Neural cell (in vitro differentiated cells): ENCODE results near the gene AP3B1. TPM values are rescaled to one million over a fixed set of nuclear protein-coding genes. Genes with fewer than 3 reads are reported as not detected.

ENCODE experiments used
- H2AFZ ChIP-seq: fragments of 200-600, 300-800 bp; sonication (generic), shearing (Covaris generic); 2 replicates; pipeline ENCODE4 v1.6.0; 2014; ENCODE audit warnings: low read depth, mild to moderate bottlenecking, antibody characterized with exemption, low read length, moderate library complexity
- H3F3A ChIP-seq: fragments of 200-600 bp; shearing (Covaris generic); 2 replicates; pipeline ENCODE4 v1.6.1; 2016; ENCODE audit warnings: mild to moderate bottlenecking, moderate library complexity, mixed read lengths, antibody characterized with exemption, low read length; ENCODE audit not compliant: insufficient read depth, poor library complexity, severe bottlenecking
- H3K27ac ChIP-seq: fragments of 200-600, 300-800 bp; sonication (generic), shearing (Covaris generic); 2 replicates; pipeline ENCODE4 v1.5.1; 2014; ENCODE audit warnings: mild to moderate bottlenecking, low read length, moderate library complexity
- H3K27me3 ChIP-seq: fragments of 300-800, 200-600 bp; sonication (generic), shearing (Covaris generic); 2 replicates; pipeline ENCODE4 v1.6.0; 2014; ENCODE audit warnings: mild to moderate bottlenecking, low read depth, low read length, moderate library complexity; ENCODE audit not compliant: insufficient read depth
- H3K36me3 ChIP-seq: fragments of 300-800, 200-600 bp; sonication (generic), shearing (Covaris generic); 2 replicates; pipeline ENCODE4 v1.5.1; 2014; ENCODE audit warnings: mild to moderate bottlenecking, antibody characterized with exemption, low read length, moderate library complexity; ENCODE audit not compliant: insufficient read depth
- H3K4me2 ChIP-seq: fragments of 300-800, 200-600 bp; sonication (generic), shearing (Covaris generic); 2 replicates; pipeline ENCODE4 v1.6.0; 2014; ENCODE audit warnings: mild to moderate bottlenecking, low read length
- H3K4me3 ChIP-seq: fragments of 300-800, 200-600 bp; sonication (generic), shearing (Covaris generic); 2 replicates; pipeline ENCODE4 v1.5.1; 2014; ENCODE audit warnings: mild to moderate bottlenecking, low read length, moderate library complexity
- H3K79me2 ChIP-seq: fragments of 200-600 bp; shearing (Covaris generic); replicated peaks from 2 replicates; pipeline ENCODE4 v1.6.0; 2014; ENCODE audit warnings: mild to moderate bottlenecking, low read length, moderate library complexity; ENCODE audit not compliant: insufficient read depth
- H3K9ac ChIP-seq: fragments of 300-800, 200-600 bp; sonication (generic), shearing (Covaris generic); 2 replicates; pipeline ENCODE4 v1.6.1; 2016; ENCODE audit warnings: mild to moderate bottlenecking, low read length, mixed read lengths
- H3K9me2 ChIP-seq: fragments of 200-600 bp; shearing (Covaris generic); 2 replicates; pipeline ENCODE4 v1.6.1; 2016; ENCODE audit warnings: mild to moderate bottlenecking, low read length, mixed read lengths; ENCODE audit not compliant: insufficient read depth
- H3K9me3 ChIP-seq: fragments of 200-600, 300-800 bp; sonication (generic), shearing (Covaris generic); 2 replicates; pipeline ENCODE4 v1.6.1; 2016; ENCODE audit warnings: mild to moderate bottlenecking, mixed run types, low read length, moderate library complexity, mixed read lengths
- H4K20me1 ChIP-seq: fragments of 200-600 bp; shearing (Covaris generic); 2 replicates; pipeline ENCODE4 v1.6.1; 2016; ENCODE audit warnings: mild to moderate bottlenecking, mixed run types; ENCODE audit not compliant: insufficient read depth
- CTCF ChIP-seq: fragments of 450-650 bp; IDR thresholded peaks from 2 replicates; pipeline ENCODE4 v1.5.1; 2014; ENCODE audit warnings: antibody characterized with exemption, mild to moderate bottlenecking, moderate library complexity; ENCODE audit not compliant: poor library complexity, severe bottlenecking
- EP300 ChIP-seq: fragments of 450-650 bp; conservative IDR thresholded peaks from 2 replicates; pipeline ENCODE4 v1.6.1; 2014; ENCODE audit warnings: antibody characterized with exemption, mild to moderate bottlenecking, moderate library complexity; ENCODE audit not compliant: poor library complexity, severe bottlenecking
- EZH2 ChIP-seq: fragments of 200-600, 300-800 bp; shearing (Covaris generic), sonication (generic); IDR thresholded peaks from 2 replicates; pipeline ENCODE4 v1.6.1; 2014; ENCODE audit warnings: antibody characterized with exemption, low read length, borderline replicate concordance, mild to moderate bottlenecking; ENCODE audit not compliant: insufficient read depth, poor library complexity, severe bottlenecking
- MXI1 ChIP-seq: fragments of 450-650 bp; conservative IDR thresholded peaks from 2 replicates; pipeline ENCODE4 v1.6.1; 2014; ENCODE audit warnings: antibody characterized with exemption, mild to moderate bottlenecking; ENCODE audit not compliant: poor library complexity, severe bottlenecking
- POLR2AphosphoS5 ChIP-seq: IDR thresholded peaks from 2 replicates; pipeline ENCODE4 v1.6.1; 2012
- RAD21 ChIP-seq: fragments of 450-650 bp; conservative IDR thresholded peaks from 2 replicates; pipeline ENCODE4 v1.6.1; 2014; ENCODE audit warnings: antibody characterized with exemption, mild to moderate bottlenecking, moderate library complexity
- SMC3 ChIP-seq: fragments of 450-650 bp; conservative IDR thresholded peaks from 2 replicates; pipeline ENCODE4 v1.6.1; 2014; ENCODE audit warnings: antibody characterized with exemption, mild to moderate bottlenecking, moderate library complexity; ENCODE audit not compliant: poor library complexity
- TAF1 ChIP-seq: IDR thresholded peaks from 2 replicates; pipeline ENCODE4 v1.6.1; 2012; ENCODE audit warnings: low read depth
- polyA plus RNA-seq: library from polyadenylated mRNA; depleted of rRNA; stranded (reverse); fragments of >200 nt; gene quantifications from 2 replicates; pipeline ENCODE4 v1.2.3, GENCODE V29; 2014
- TF ChIP-seq, protein P1 (sequence below): IDR thresholded peaks from 2 replicates; pipeline ENCODE4 v1.6.1; 2012; ENCODE audit warnings: borderline replicate concordance

Gene AP3B1
- polyA plus RNA-seq, 1 donor from 2014 or later: 8.5 TPM

DNA sequence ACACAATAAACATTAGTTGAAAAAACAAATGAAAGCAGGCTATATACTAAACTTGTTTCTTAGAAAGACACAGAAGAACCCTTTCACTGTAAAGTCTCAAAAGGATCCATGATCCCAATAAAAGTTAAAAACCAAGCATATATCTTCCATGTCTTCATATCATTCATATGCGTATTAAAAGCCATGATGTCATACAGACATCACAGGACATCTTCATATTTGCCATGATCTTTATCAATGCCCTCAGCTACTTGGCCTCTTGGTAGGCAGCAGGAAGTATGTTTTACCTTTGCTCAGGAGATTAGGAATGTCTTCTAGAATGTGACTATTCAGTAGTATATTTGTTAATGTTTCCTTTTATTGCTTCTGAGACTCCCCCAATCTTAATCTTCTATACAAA is 16.8 kb downstream of the AP3B1 start:
- no peaks in the 10 kb centered on the region for H3F3A ChIP-seq
- H3K9me2 ChIP-seq: no peaks in the 10 kb centered on the region
- H3K79me2 ChIP-seq: no peaks in the 10 kb centered on the region
- no peaks in the 10 kb centered on the region for H3K9me3 ChIP-seq
- H3K27me3 ChIP-seq: no peaks in the 10 kb centered on the region
- H3K9ac ChIP-seq: no peak overlapping the region
- no peak overlapping the region for H3K27ac ChIP-seq
- no peak overlapping the region for H3K4me3 ChIP-seq
- no peak for TF ChIP-seq RAD21
- TF ChIP-seq MXI1: no peak
- TF ChIP-seq CTCF: no peak
- no peak for TF ChIP-seq EP300
- TF ChIP-seq POLR2AphosphoS5: no peak
- TF ChIP-seq, protein P1, sequence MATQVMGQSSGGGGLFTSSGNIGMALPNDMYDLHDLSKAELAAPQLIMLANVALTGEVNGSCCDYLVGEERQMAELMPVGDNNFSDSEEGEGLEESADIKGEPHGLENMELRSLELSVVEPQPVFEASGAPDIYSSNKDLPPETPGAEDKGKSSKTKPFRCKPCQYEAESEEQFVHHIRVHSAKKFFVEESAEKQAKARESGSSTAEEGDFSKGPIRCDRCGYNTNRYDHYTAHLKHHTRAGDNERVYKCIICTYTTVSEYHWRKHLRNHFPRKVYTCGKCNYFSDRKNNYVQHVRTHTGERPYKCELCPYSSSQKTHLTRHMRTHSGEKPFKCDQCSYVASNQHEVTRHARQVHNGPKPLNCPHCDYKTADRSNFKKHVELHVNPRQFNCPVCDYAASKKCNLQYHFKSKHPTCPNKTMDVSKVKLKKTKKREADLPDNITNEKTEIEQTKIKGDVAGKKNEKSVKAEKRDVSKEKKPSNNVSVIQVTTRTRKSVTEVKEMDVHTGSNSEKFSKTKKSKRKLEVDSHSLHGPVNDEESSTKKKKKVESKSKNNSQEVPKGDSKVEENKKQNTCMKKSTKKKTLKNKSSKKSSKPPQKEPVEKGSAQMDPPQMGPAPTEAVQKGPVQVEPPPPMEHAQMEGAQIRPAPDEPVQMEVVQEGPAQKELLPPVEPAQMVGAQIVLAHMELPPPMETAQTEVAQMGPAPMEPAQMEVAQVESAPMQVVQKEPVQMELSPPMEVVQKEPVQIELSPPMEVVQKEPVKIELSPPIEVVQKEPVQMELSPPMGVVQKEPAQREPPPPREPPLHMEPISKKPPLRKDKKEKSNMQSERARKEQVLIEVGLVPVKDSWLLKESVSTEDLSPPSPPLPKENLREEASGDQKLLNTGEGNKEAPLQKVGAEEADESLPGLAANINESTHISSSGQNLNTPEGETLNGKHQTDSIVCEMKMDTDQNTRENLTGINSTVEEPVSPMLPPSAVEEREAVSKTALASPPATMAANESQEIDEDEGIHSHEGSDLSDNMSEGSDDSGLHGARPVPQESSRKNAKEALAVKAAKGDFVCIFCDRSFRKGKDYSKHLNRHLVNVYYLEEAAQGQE: no peak
- no peak for TF ChIP-seq TAF1
- no peak for TF ChIP-seq EZH2
- TF ChIP-seq SMC3: no peak
- no peak overlapping the region for H2AFZ ChIP-seq
- H3K4me2 ChIP-seq: no peak overlapping the region
- H3K36me3 ChIP-seq: no peaks in the 10 kb centered on the region
- H4K20me1 ChIP-seq: no peaks in the 10 kb centered on the region

- Histone ChIP-seq H4K20me1 (no peaks in the 10 kb centered on the region), H2AFZ (no peak overlapping the region), H3K27ac (no peak overlapping the region), H3K36me3 (no peaks in the 10 kb centered on the region), H3K4me2 (no peak overlapping the region), H3K27me3 (no peaks in the 10 kb centered on the region), H3K79me2 (no peaks in the 10 kb centered on the region), H3K9me3 (no peaks in the 10 kb centered on the region), H3K4me3 (no peak overlapping the region), H3K9ac (no peak overlapping the region), H3F3A (no peaks in the 10 kb centered on the region), H3K9me2 (no peaks in the 10 kb centered on the region)
- TF ChIP-seq SMC3: no peak
Observed at GRCh38 chr5:78275998-78276543, 18.4 kb downstream of the AP3B1 start.
